PC-9 (cell line): ENCODE measurements around the gene PLAC1.

Experiments used
- CTCF ChIP-seq: fragments of 200-600 bp; sonication (generic); conservative IDR thresholded peaks from 2 replicates; pipeline ENCODE4 v1.6.1; 2017; ENCODE audit warnings: mixed run types, antibody characterized with exemption, mild to moderate bottlenecking, moderate library complexity
- EZH2 ChIP-seq: fragments of 200-600 bp; sonication (generic); IDR thresholded peaks from 2 replicates; pipeline ENCODE4 v1.8.0; 2017; ENCODE audit warnings: antibody characterized with exemption, low read depth

DNA sequence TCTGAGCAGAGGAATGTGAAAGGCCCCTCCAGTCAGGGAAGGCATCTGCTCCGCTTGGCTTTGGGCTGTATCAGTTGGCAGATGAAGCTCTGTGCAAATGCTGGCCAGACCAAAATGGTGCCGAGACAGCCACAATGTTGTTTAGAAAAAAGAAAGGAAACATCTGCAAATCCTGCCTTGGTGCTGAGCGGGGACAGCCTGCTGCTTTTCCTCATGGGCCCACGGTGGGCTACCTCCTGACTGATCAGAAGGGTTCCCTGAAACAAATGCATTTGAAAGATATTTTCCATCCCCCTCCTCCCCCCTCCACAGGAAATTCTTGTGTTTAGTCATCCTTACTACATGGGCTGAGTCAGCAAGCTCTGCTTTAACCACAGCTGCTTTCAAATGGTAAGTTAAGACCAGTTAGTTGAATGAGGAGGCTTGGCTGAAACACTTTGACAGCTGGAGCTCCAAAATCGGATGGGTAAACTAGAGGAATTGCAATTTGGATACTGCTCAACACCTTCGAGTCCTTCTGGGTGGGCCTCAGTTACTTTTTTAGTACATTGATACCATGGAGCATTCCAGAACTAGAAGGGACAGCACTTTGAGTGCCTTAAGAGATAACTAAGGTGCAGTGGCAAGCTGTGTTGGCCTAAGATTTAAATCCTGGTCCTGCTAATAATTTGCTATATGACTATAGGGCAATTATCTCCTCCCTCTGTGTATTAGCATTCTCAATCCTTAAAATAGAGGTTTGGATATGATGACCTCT is 36.0 kb downstream of the PLAC1 start:
- TF ChIP-seq CTCF, result no peak
- TF ChIP-seq EZH2, result no peak
